ENCODE measurements around the gene RNF128.

Gene RNF128

GRCh38 chrX:106726485-106727437 is at the start of gene RNF128:
RNF128 (plus strand) TSS chrX:106726701; CDS start chrX:106726914, 213 bp downstream.
- no peak for DNase-seq (ENCODE audit: low read depth)

GRCh38 chrX:106680716-106681115 is 45.8 kb upstream of the RNF128 start:
- DNase-seq (ENCODE audit: low read depth), result no peak

- DNase-seq (ENCODE audit: low read depth), result no peak
These were observed 42.3 kb upstream of the RNF128 start for GRCh38 chrX:106684207-106684606.

- DNase-seq (ENCODE audit: low read depth), result no peak
These were observed 34.0 kb upstream of the RNF128 start for GRCh38 chrX:106692425-106693065.

GRCh38 chrX:106696502-106696901 is 30.0 kb upstream of the RNF128 start:
- no peak for DNase-seq (ENCODE audit: low read depth)

- DNase-seq (ENCODE audit: low read depth), result no peak
These were observed 27.8 kb upstream of the RNF128 start for GRCh38 chrX:106698693-106699092.

- no peak for DNase-seq (ENCODE audit: low read depth)
These were observed 23.9 kb upstream of the RNF128 start for GRCh38 chrX:106702636-106703035.

- DNase-seq (ENCODE audit: low read depth), result no peak
These were observed 20.0 kb upstream of the RNF128 start for GRCh38 chrX:106706466-106706865.

- no peak for DNase-seq (ENCODE audit: low read depth)
These were observed 18.6 kb upstream of the RNF128 start for GRCh38 chrX:106707771-106708454.

GRCh38 chrX:106710771-106711170 is 15.7 kb upstream of the RNF128 start:
- DNase-seq (ENCODE audit: low read depth), result no peak

- no peak for DNase-seq (ENCODE audit: low read depth)
These were observed 15.1 kb upstream of the RNF128 start for GRCh38 chrX:106711375-106711774.

GRCh38 chrX:106716004-106716403 is 10.5 kb upstream of the RNF128 start:
- DNase-seq (ENCODE audit: low read depth), result no peak

- DNase-seq (ENCODE audit: low read depth), result no peak
These were observed 10.0 kb upstream of the RNF128 start for GRCh38 chrX:106716463-106716862.

- DNase-seq (ENCODE audit: low read depth), result no peak
These were observed 7.8 kb upstream of the RNF128 start for GRCh38 chrX:106718709-106719108.

- DNase-seq (ENCODE audit: low read depth), result no peak
These were observed 570 bp upstream of the RNF128 start for GRCh38 chrX:106725931-106726330.

GRCh38 chrX:106728337-106728736 is 1.8 kb downstream of the RNF128 start:
- DNase-seq (ENCODE audit: low read depth), result no peak

GRCh38 chrX:106730401-106730800 is 3.9 kb downstream of the RNF128 start:
- no peak for DNase-seq (ENCODE audit: low read depth)

- no peak for DNase-seq (ENCODE audit: low read depth)
These were observed 5.1 kb downstream of the RNF128 start for GRCh38 chrX:106731590-106731989.

- DNase-seq (ENCODE audit: low read depth), result no peak
These were observed 8.3 kb downstream of the RNF128 start for GRCh38 chrX:106734827-106735226.

GRCh38 chrX:106740193-106740780 is 13.8 kb downstream of the RNF128 start:
- no peak for DNase-seq (ENCODE audit: low read depth)

GRCh38 chrX:106742193-106742592 is 15.7 kb downstream of the RNF128 start:
- no peak for DNase-seq (ENCODE audit: low read depth)

- DNase-seq (ENCODE audit: low read depth), result no peak
These were observed 16.3 kb downstream of the RNF128 start for GRCh38 chrX:106742805-106743204.

All from stimulated activated CD8-positive, alpha-beta memory T cell treated with anti-CD3 and anti-CD28 coated beads, Interleukin-12 subunit alpha, Interleukin-12 subunit beta, amount 100 ng/mL, for 1 hour (primary cell).